Activated T-cell treated with anti-CD3 and anti-CD28 coated beads, Interleukin-2, amount 50 U/mL, for 72 hours (primary cell): ENCODE measurements around the gene MANF. TPM values are rescaled to one million over a fixed set of nuclear protein-coding genes. Genes with fewer than 3 reads are reported as not detected.

ENCODE experiments used
- total RNA-seq, 2 donors: library from RNA; stranded (reverse); gene quantifications; one replicate each; pipeline ENCODE4 v1.2.3, GENCODE V29; 2022

MANF gene
- total RNA-seq, 2 donors from 2014 or later, result 112 to 141 TPM

Other genes starting within 250 kb of the MANF start
- gene RBM15B, start 6.0 kb downstream of the MANF start, total RNA-seq, result 10 to 100 TPM; 19.6 to 24.4 TPM
- gene DCAF1, start 114.7 kb downstream of the MANF start, total RNA-seq, result 10 to 100 TPM; 28.2 to 32.0 TPM
- gene RAD54L2, start 153.4 kb downstream of the MANF start, total RNA-seq, result 10 to 100 TPM; 32.8 to 41.7 TPM